ENCODE results near the gene KIF6. TPM values are rescaled to one million over a fixed set of nuclear protein-coding genes. Genes with fewer than 3 reads are reported as not detected.
A peak's percentile ranks its signal among the peaks of the same experiment; 100 is the strongest.

Gene KIF6
- total and polyA plus RNA-seq, 4 donors, result 2.0 to 4.8 (median 2.9) TPM

- DNase-seq (ENCODE audit: low read depth in 4 of 6, low spot score in 6 of 6), result no peak
- WGBS (ENCODE audit: insufficient coverage), result 90% methylated on average over 3 of the region's 5 CpGs
- H3K27ac ChIP-seq (ENCODE audit: low read depth, low read length), result no peak overlapping the region
- peaks cover 11% of the 10 kb centered on the region for H3K4me1 ChIP-seq (ENCODE audit: control insufficient read depth, insufficient read depth, low read length)
- H3K36me3 ChIP-seq (ENCODE audit: control insufficient read depth, insufficient read depth, low read length), result no peaks in the 10 kb centered on the region
- H3K4me3 ChIP-seq (ENCODE audit: low read depth, low read length), result no peak overlapping the region
- H3K9me3 ChIP-seq (ENCODE audit: control insufficient read depth, insufficient read depth, low read length), result no peaks in the 10 kb centered on the region
- no peaks in the 10 kb centered on the region for H3K27me3 ChIP-seq (ENCODE audit: control insufficient read depth, insufficient read depth, low read length)
These were observed 332.1 kb downstream of the KIF6 start for GRCh38 chr6:39393075-39393474.

- Histone ChIP-seq H3K4me1 (ENCODE audit: control insufficient read depth, insufficient read depth, low read length) (peaks cover 14% of the 10 kb centered on the region), H3K9me3 (ENCODE audit: control insufficient read depth, insufficient read depth, low read length) (no peaks in the 10 kb centered on the region), H3K27ac (ENCODE audit: low read depth, low read length) (no peak overlapping the region), H3K36me3 (ENCODE audit: control insufficient read depth, insufficient read depth, low read length) (no peaks in the 10 kb centered on the region), H3K27me3 (ENCODE audit: control insufficient read depth, insufficient read depth, low read length) (no peaks in the 10 kb centered on the region), H3K4me3 (ENCODE audit: low read depth, low read length) (no peak overlapping the region)
- peak in 1 of 6 donors; percentile 43 for DNase-seq (ENCODE audit: low read depth in 4 of 6, low spot score in 6 of 6)
- 70% methylated on average over 6 of the region's 8 CpGs for WGBS (ENCODE audit: insufficient coverage)
These were observed 334.0 kb downstream of the KIF6 start for GRCh38 chr6:39391182-39391581.

DNA sequence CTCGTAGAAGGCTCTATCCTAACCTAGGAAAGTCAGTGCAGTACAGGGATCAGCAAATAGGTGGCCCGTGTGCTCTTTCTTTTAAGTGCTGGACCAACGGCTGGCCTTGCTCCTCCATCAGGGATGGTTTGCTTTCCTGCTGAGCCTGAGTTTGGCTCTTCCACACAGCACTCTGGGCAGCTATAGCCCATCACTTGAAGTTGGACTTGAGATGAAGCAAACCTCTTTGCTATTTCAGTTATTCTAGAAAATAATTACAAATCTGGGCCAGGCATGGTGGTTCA, 335.8 kb downstream of the KIF6 start:
- 41% methylated on average over 3 of the region's 3 CpGs for WGBS (ENCODE audit: insufficient coverage)
- Histone ChIP-seq H3K27ac (ENCODE audit: low read depth, low read length) (no peak overlapping the region), H3K9me3 (ENCODE audit: control insufficient read depth, insufficient read depth, low read length) (no peaks in the 10 kb centered on the region), H3K27me3 (ENCODE audit: control insufficient read depth, insufficient read depth, low read length) (no peaks in the 10 kb centered on the region), H3K4me3 (ENCODE audit: low read depth, low read length) (no peak overlapping the region), H3K4me1 (ENCODE audit: control insufficient read depth, insufficient read depth, low read length) (peaks cover 14% of the 10 kb centered on the region), H3K36me3 (ENCODE audit: control insufficient read depth, insufficient read depth, low read length) (no peaks in the 10 kb centered on the region)
- DNase-seq (ENCODE audit: low read depth in 4 of 6, low spot score in 6 of 6), result no peak

DNA sequence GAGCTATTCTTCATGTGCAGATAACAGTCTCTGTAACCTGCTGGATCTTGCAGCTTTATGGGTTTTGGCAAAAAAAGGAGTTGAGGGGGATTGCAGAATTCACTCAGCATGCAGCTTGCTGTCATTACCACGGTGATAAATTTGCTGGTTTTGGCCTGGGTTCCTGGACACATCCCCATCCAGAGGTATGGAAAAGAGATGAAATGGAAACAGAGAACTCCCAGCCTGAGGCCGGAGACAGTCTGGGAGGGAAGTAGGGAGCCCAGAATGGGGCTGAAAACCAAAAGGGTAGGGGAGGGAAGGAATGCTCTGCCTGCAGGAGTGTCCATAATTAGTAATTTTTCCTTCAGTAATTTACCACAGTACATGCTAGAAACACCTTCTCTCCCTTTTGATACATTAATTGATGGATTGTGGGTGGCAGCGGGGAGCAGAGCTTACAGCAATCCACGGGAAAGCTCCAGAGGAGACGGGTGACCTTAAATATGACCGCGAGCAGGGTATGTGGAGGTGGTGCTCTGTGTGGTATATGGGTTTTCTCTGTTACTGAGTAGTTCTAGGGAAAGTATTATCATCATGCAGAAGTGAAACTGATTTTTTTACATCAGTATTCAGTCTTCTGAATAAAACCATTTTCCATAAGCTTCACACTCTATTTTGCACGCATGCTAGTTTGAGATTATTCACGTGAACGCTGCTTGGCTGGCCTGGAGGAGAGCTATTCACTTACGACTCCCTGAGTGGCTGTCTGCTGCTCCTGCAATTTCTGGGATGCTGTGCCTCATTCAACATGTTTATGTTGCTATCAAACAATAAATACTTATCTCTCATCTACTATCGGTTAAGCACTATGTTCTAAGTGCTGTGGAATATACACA, 336.4 kb downstream of the KIF6 start:
- Histone ChIP-seq H3K27me3 (ENCODE audit: control insufficient read depth, insufficient read depth, low read length) (no peaks in the 10 kb centered on the region), H3K27ac (ENCODE audit: low read depth, low read length) (peak overlapping the region; percentile 18), H3K36me3 (ENCODE audit: control insufficient read depth, insufficient read depth, low read length) (no peaks in the 10 kb centered on the region), H3K4me1 (ENCODE audit: control insufficient read depth, insufficient read depth, low read length) (peaks cover 14% of the 10 kb centered on the region), H3K9me3 (ENCODE audit: control insufficient read depth, insufficient read depth, low read length) (no peaks in the 10 kb centered on the region), H3K4me3 (ENCODE audit: low read depth, low read length) (no peak overlapping the region)
- WGBS (ENCODE audit: insufficient coverage), result 38% methylated on average over 5 of the region's 12 CpGs
- DNase-seq (ENCODE audit: low read depth in 4 of 6, low spot score in 6 of 6), result peak in 2 of 6 donors; percentile 65 to 85

DNA sequence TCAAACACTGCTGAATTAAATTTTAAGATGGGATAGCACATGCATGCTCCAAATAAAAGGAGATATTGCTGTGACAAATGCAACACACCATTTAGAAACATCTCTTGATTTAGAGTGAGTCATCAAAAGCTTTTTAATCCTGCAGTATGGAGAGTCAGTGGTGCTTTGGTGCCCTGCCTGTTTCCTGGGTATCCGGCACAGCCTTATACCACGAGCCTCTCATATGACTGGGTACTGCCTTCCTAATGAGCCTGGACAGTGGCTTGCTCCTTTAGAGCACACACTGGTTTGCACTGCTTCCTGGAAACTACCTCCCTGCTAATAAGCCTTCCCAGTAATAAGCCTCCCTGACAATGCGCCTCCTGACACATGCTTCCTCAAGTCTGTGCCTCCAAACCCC, 337.4 kb downstream of the KIF6 start:
- Histone ChIP-seq H3K27ac (ENCODE audit: low read depth, low read length) (peak overlapping the region; percentile 6), H3K36me3 (ENCODE audit: control insufficient read depth, insufficient read depth, low read length) (no peaks in the 10 kb centered on the region), H3K27me3 (ENCODE audit: control insufficient read depth, insufficient read depth, low read length) (no peaks in the 10 kb centered on the region), H3K9me3 (ENCODE audit: control insufficient read depth, insufficient read depth, low read length) (no peaks in the 10 kb centered on the region), H3K4me3 (ENCODE audit: low read depth, low read length) (no peak overlapping the region), H3K4me1 (ENCODE audit: control insufficient read depth, insufficient read depth, low read length) (peaks cover 14% of the 10 kb centered on the region)
- WGBS (ENCODE audit: insufficient coverage), result 75% methylated on average over 3 of the region's 3 CpGs
- DNase-seq (ENCODE audit: low read depth in 4 of 6, low spot score in 6 of 6), result no peak

DNA sequence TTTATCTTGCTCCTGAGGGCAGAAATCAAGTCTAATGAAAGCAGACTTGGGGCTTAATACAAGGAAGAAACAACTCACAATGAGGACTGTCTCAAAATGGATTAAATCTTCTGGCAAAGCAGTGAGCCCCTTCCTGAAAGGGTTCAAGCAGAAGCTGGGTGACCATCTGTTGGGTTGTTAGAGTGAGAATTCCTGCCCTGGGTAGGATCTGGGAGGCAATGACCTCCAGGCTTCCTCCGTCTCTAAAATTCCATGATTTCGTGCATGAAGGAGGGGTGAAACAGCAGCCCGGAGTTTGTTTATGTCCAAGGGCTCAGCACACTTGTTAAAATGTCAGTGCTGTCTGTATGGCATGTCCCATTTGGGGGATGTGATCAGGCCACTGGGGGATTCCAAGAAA, 338.7 kb downstream of the KIF6 start:
- DNase-seq (ENCODE audit: low read depth in 4 of 6, low spot score in 6 of 6), result no peak
- Histone ChIP-seq H3K4me1 (ENCODE audit: control insufficient read depth, insufficient read depth, low read length) (peaks cover 14% of the 10 kb centered on the region), H3K4me3 (ENCODE audit: low read depth, low read length) (no peak overlapping the region), H3K27me3 (ENCODE audit: control insufficient read depth, insufficient read depth, low read length) (no peaks in the 10 kb centered on the region), H3K27ac (ENCODE audit: low read depth, low read length) (no peak overlapping the region), H3K36me3 (ENCODE audit: control insufficient read depth, insufficient read depth, low read length) (no peaks in the 10 kb centered on the region), H3K9me3 (ENCODE audit: control insufficient read depth, insufficient read depth, low read length) (no peaks in the 10 kb centered on the region)
- WGBS (ENCODE audit: insufficient coverage), result 100% methylated on average over 1 of the region's 3 CpGs

DNA sequence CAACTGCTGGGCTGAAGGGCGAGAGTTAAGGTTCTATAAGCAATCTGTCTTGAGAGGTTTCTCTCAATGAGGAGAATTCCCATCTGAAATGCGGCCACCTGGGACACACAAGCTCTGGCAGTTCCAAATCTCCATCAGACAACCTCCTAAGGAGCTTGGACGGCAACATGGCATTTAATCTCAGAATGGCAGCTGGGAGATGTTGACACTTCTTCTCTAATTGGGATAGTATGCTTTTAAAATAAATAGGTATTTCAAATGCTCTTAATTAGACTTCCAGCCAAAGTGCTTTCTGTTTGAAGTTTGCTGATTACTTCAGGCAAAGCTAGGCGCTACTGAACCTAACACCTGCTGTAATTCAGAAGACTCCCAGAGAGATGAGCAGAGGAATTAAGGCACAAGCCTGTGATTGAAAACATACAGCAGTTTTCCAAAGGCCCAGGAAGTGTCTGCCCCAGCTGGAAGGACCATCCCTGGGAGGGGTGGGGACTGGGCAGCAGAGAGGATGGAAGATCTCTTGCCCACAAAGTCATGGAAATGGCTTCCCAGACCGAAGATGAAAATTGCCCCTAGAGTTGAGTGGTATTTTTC, 343.6 kb downstream of the KIF6 start:
- DNase-seq (ENCODE audit: low read depth in 4 of 6, low spot score in 6 of 6), result peak in 1 of 6 donors; percentile 29
- no peak overlapping the region for H3K27ac ChIP-seq (ENCODE audit: low read depth, low read length)
- 43% methylated on average over 1 of the region's 5 CpGs for WGBS (ENCODE audit: insufficient coverage)

GRCh38 chr6:39380837-39381549, 344.2 kb downstream of the KIF6 start:
- no CpG with 5 or more reads among the region's 6 CpGs for WGBS (ENCODE audit: insufficient coverage)
- Histone ChIP-seq H3K4me3 (ENCODE audit: low read depth, low read length) (no peak overlapping the region), H3K9me3 (ENCODE audit: control insufficient read depth, insufficient read depth, low read length) (peaks cover 2% of the 10 kb centered on the region), H3K36me3 (ENCODE audit: control insufficient read depth, insufficient read depth, low read length) (no peaks in the 10 kb centered on the region), H3K4me1 (ENCODE audit: control insufficient read depth, insufficient read depth, low read length) (peaks cover 8% of the 10 kb centered on the region), H3K27me3 (ENCODE audit: control insufficient read depth, insufficient read depth, low read length) (no peaks in the 10 kb centered on the region), H3K27ac (ENCODE audit: low read depth, low read length) (no peak overlapping the region)
- no peak for DNase-seq (ENCODE audit: low read depth in 4 of 6, low spot score in 6 of 6)

More for the DNA sequence above, 343.6 kb downstream of the KIF6 start:
- H3K4me3 ChIP-seq (ENCODE audit: low read depth, low read length), result no peak overlapping the region
- H3K4me1 ChIP-seq (ENCODE audit: control insufficient read depth, insufficient read depth, low read length), result peaks cover 8% of the 10 kb centered on the region
- no peaks in the 10 kb centered on the region for H3K27me3 ChIP-seq (ENCODE audit: control insufficient read depth, insufficient read depth, low read length)
- peaks cover 2% of the 10 kb centered on the region for H3K9me3 ChIP-seq (ENCODE audit: control insufficient read depth, insufficient read depth, low read length)
- H3K36me3 ChIP-seq (ENCODE audit: control insufficient read depth, insufficient read depth, low read length), result no peaks in the 10 kb centered on the region

- no peaks in the 10 kb centered on the region for H3K27me3 ChIP-seq (ENCODE audit: control insufficient read depth, insufficient read depth, low read length)
- peaks cover 2% of the 10 kb centered on the region for H3K9me3 ChIP-seq (ENCODE audit: control insufficient read depth, insufficient read depth, low read length)
- peak in 1 of 6 donors; percentile 70 for DNase-seq (ENCODE audit: low read depth in 4 of 6, low spot score in 6 of 6)
- H3K36me3 ChIP-seq (ENCODE audit: control insufficient read depth, insufficient read depth, low read length), result no peaks in the 10 kb centered on the region
- H3K4me3 ChIP-seq (ENCODE audit: low read depth, low read length), result no peak overlapping the region
- no peak overlapping the region for H3K27ac ChIP-seq (ENCODE audit: low read depth, low read length)
- 57% methylated on average over 5 of the region's 5 CpGs for WGBS (ENCODE audit: insufficient coverage)
- peaks cover 8% of the 10 kb centered on the region for H3K4me1 ChIP-seq (ENCODE audit: control insufficient read depth, insufficient read depth, low read length)
These were observed 346.2 kb downstream of the KIF6 start for GRCh38 chr6:39378960-39379425.
